Caco-2 (cell line): ENCODE measurements around the gene CLHC1. TPM values are rescaled to one million over a fixed set of nuclear protein-coding genes. Genes with fewer than 3 reads are reported as not detected.

Experiments used
- BruUV-seq: library from RNA; stranded (reverse); fragments of 400-500 nt; replicated peaks from 2 replicates; lab custom pipeline; 2021; lab: Mats Ljungman, UMichigan
- CTCF ChIA-PET: fragments of 300-600 bp; sonication (Branson Sonifier 250); formaldehyde crosslinking; loops from one replicate; lab custom pipeline; 2022; ENCODE audit warnings: antibody characterized with exemption; lab: Charles Lee
- POLR2A ChIA-PET: fragments of 300-600 bp; sonication (Branson Sonifier 250); formaldehyde crosslinking; loops from one replicate; lab custom pipeline; 2022; ENCODE audit warnings: antibody characterized with exemption; lab: Charles Lee
- DNase-seq, 2 experiments: peaks; one replicate each; pipeline versions ENCODE4 v3.0.0 to v3.0.0-alpha.2; 2020 to 2022
- H3K27me3 ChIP-seq: replicated peaks from 2 replicates; pipeline ENCODE4 v1.6.0; 2011; ENCODE audit warnings: low read length; ENCODE audit not compliant: control insufficient read depth, insufficient read depth
- H3K36me3 ChIP-seq: 2 replicates; pipeline ENCODE4 v1.5.1; 2011; ENCODE audit warnings: low read length; ENCODE audit not compliant: control insufficient read depth, insufficient read depth
- H3K4me1 ChIP-seq: fragments of 250-450 bp; sonication (Bioruptor Pico); 2 replicates; pipeline ENCODE4 v1.5.1; 2020; ENCODE audit warnings: mild to moderate bottlenecking
- H3K4me3 ChIP-seq: 2 replicates; pipeline ENCODE4 v1.5.1; 2011; ENCODE audit warnings: low read depth, mild to moderate bottlenecking, control low read depth, low read length
- H3K9me3 ChIP-seq: fragments of 250-450 bp; sonication (Bioruptor Pico); 2 replicates; pipeline ENCODE4 v1.5.1; 2020; ENCODE audit warnings: mild to moderate bottlenecking, moderate library complexity
- H3K27ac Mint-ChIP-seq: one replicate; pipeline ENCODE4 v1.8.0; 2022; ENCODE audit warnings: mixed read lengths; ENCODE audit not compliant: unreplicated experiment
- H3K27me3 Mint-ChIP-seq: one replicate; pipeline ENCODE4 v1.8.0; 2022; ENCODE audit warnings: mixed read lengths; ENCODE audit not compliant: insufficient read depth, unreplicated experiment
- H3K36me3 Mint-ChIP-seq: one replicate; pipeline ENCODE4 v1.8.0; 2022; ENCODE audit warnings: mild to moderate bottlenecking, mixed read lengths; ENCODE audit not compliant: insufficient read depth, unreplicated experiment
- H3K4me1 Mint-ChIP-seq: one replicate; pipeline ENCODE4 v1.8.0; 2022; ENCODE audit warnings: low read depth, mixed read lengths; ENCODE audit not compliant: unreplicated experiment
- H3K4me3 Mint-ChIP-seq: one replicate; pipeline ENCODE4 v1.8.0; 2022; ENCODE audit warnings: mild to moderate bottlenecking, moderate library complexity, mixed read lengths; ENCODE audit not compliant: unreplicated experiment
- H3K9me3 Mint-ChIP-seq: one replicate; pipeline ENCODE4 v1.8.0; 2022; ENCODE audit warnings: mixed read lengths; ENCODE audit not compliant: unreplicated experiment
- CTCF ChIP-seq, 2 experiments: fragments of 200-600 bp in 1 of 2; IDR thresholded peaks; 1 replicate in 1 of 2; 2 replicates in 1 of 2; pipeline versions ENCODE4 v1.5.1 to v1.8.0; 2011 to 2022; ENCODE audit warnings: antibody characterized with exemption in 1 of 2, control low read depth in 1 of 2, inconsistent platforms in 1 of 2, low read depth in 1 of 2, low read length in 1 of 2, mild to moderate bottlenecking in 1 of 2, moderate library complexity in 1 of 2; ENCODE audit not compliant: insufficient read depth in 1 of 2, severe bottlenecking in 1 of 2, unreplicated experiment in 1 of 2
- intact Hi-C: fragments of 100-400 bp; cut with micrococcal nuclease; formaldehyde crosslinking; loops from one replicate; pipeline ENCODE4 v1.10.0; 2022; ENCODE audit not compliant: unreplicated experiment
- total RNA-seq: library from RNA; stranded (reverse); gene quantifications from 2 replicates; pipeline ENCODE4 v1.2.3, GENCODE V29; 2022

The CLHC1 gene
- total RNA-seq, 1 experiment from 2014 or later: 13.4 TPM

DNA sequence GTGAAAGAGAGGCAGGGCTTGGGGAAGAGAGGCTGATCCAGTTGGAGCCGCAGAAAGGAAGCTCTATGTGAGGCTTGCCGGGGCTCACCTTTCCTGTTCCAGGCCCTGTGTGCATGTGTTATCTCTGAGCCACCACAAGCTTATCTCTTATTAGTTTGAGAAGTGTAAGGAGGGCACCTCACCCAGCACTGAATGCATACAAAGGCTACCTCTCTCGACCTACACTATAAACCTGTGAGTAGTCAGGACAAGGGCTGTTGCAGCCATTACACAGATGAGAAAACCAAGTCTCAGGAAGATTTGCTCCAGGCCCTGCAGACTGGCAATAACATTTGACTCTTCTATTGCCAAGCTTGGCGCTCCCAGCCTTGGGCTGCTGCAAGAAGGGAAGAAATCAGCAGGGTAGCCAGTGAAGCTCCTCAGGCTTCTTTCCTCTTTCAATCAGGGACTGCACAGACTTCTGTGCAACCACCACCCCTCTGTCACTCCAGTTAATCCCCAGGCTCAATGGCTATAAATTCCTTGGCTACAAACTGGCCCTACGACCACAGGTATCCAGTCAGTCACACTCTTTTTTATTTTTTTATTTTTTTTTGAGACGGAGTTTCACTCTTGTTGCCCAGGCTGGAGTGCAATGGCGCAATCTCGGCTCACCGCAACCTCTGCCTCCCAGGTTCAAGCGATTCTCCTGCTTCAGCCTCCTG, 73.8 kb downstream of the CLHC1 start:
- peak; percentile 54 to 68 for DNase-seq
- Mint-ChIP-seq H3K9me3 (no peaks in the 10 kb centered on the region), H3K36me3 (no peaks in the 10 kb centered on the region), H3K27ac (peak overlapping the region; percentile 49), H3K4me1 (peaks cover 51% of the 10 kb centered on the region), H3K4me3 (peak overlapping the region; percentile 34), H3K27me3 (no peaks in the 10 kb centered on the region)
- no TSS peak for BruUV-seq
- POLR2A ChIA-PET: no interaction called here
- Histone ChIP-seq H3K36me3 (no peaks in the 10 kb centered on the region), H3K4me1 (peaks cover 65% of the 10 kb centered on the region), H3K27me3 (no peaks in the 10 kb centered on the region), H3K9me3 (no peaks in the 10 kb centered on the region), H3K4me3 (no peak overlapping the region)
- CTCF ChIA-PET: interaction anchor here (0.7 to 1.3 kb wide), 2 partner anchors 108 to 231 kb away, joined by 3 read pairs; partner anchors contain the start of gene RTN4
- TF ChIP-seq CTCF (IDR thresholded peaks at IDR 0.05; ENCODE audit: insufficient read depth in 1 of 2, low read depth in 1 of 2, low read length in 1 of 2, severe bottlenecking in 1 of 2, unreplicated experiment in 1 of 2): no peak
- intact Hi-C loops: loop anchor here (1.0 kb wide), 2 partner anchors 10 to 49 kb away; no protein-coding TSS in a partner anchor

- no TSS peak for BruUV-seq
- Mint-ChIP-seq H3K4me1 (peaks cover 49% of the 10 kb centered on the region), H3K27ac (peak overlapping the region; percentile 49), H3K27me3 (no peaks in the 10 kb centered on the region), H3K36me3 (no peaks in the 10 kb centered on the region), H3K9me3 (no peaks in the 10 kb centered on the region), H3K4me3 (peak overlapping the region; percentile 34)
- Histone ChIP-seq H3K9me3 (no peaks in the 10 kb centered on the region), H3K27me3 (no peaks in the 10 kb centered on the region), H3K4me1 (peaks cover 65% of the 10 kb centered on the region), H3K4me3 (no peak overlapping the region), H3K36me3 (no peaks in the 10 kb centered on the region)
- intact Hi-C loops: no loop called here
- TF ChIP-seq CTCF (IDR thresholded peaks at IDR 0.05; ENCODE audit: insufficient read depth in 1 of 2, low read depth in 1 of 2, low read length in 1 of 2, severe bottlenecking in 1 of 2, unreplicated experiment in 1 of 2): no peak
- DNase-seq: no peak
- ChIA-PET POLR2A (no interaction called here), CTCF (interaction anchor here (1.3 kb wide), 1 partner anchor 107 kb away, joined by 3 read pairs; the partner anchor contains the start of gene RTN4)
Measured at GRCh38 chr2:55157474-55157884, 74.6 kb downstream of the CLHC1 start.

- intact Hi-C loops: no loop called here
- no peak for DNase-seq
- Histone ChIP-seq H3K4me3 (no peak overlapping the region), H3K27me3 (no peaks in the 10 kb centered on the region), H3K36me3 (no peaks in the 10 kb centered on the region), H3K4me1 (peaks cover 65% of the 10 kb centered on the region), H3K9me3 (no peaks in the 10 kb centered on the region)
- H3K36me3 Mint-ChIP-seq: no peaks in the 10 kb centered on the region
- BruUV-seq: no TSS peak
- no peak for TF ChIP-seq CTCF (IDR thresholded peaks at IDR 0.05; ENCODE audit: insufficient read depth in 1 of 2, low read depth in 1 of 2, low read length in 1 of 2, severe bottlenecking in 1 of 2, unreplicated experiment in 1 of 2)
- ChIA-PET POLR2A (no interaction called here), CTCF (interaction anchor here (1.3 to 1.6 kb wide), 2 partner anchors 107 to 109 kb away, joined by 3 to 4 read pairs; partner anchors contain the start of gene RTN4)
- peak overlapping the region; percentile 34 for H3K4me3 Mint-ChIP-seq
- H3K27ac Mint-ChIP-seq: peak overlapping the region; percentile 49
- no peaks in the 10 kb centered on the region for H3K9me3 Mint-ChIP-seq
- H3K4me1 Mint-ChIP-seq: peaks cover 49% of the 10 kb centered on the region
- H3K27me3 Mint-ChIP-seq: no peaks in the 10 kb centered on the region
Measured at GRCh38 chr2:55156984-55157383, 75.1 kb downstream of the CLHC1 start.
